Aorta (tissue), 5 donors: ENCODE data around the gene CEACAM8. TPM values are rescaled to one million over a fixed set of nuclear protein-coding genes. Genes with fewer than 3 reads are reported as not detected.

Experiments
- ATAC-seq: fragments of 200-7000 bp; cut with Tn5 transposase; one replicate; pipeline ENCODE4 v1.9.1; 2022; ENCODE audit warnings: moderate library complexity; ENCODE audit not compliant: low FRiP score
- DNase-seq, 2 donors: peaks; one replicate each; pipeline ENCODE4 v3.0.0-alpha.2; 2020
- H3K27ac ChIP-seq, 2 donors: one replicate each; pipeline ENCODE4 v1.5.1; 2013; ENCODE audit warnings: low read length in 2 of 2, mild to moderate bottlenecking in 2 of 2, moderate library complexity in 2 of 2, control low read depth in 1 of 2, inconsistent platforms in 1 of 2, low read depth in 1 of 2
- H3K27me3 ChIP-seq, 2 donors: one replicate each; pipeline ENCODE4 v1.6.1; 2013; ENCODE audit warnings: control low read depth in 1 of 2, low read length in 1 of 2, mild to moderate bottlenecking in 1 of 2, moderate library complexity in 1 of 2; ENCODE audit not compliant: insufficient read depth in 2 of 2, control insufficient read depth in 1 of 2
- H3K36me3 ChIP-seq, 2 donors: one replicate each; pipeline ENCODE4 v1.6.1; 2013; ENCODE audit warnings: control low read depth in 1 of 2, low read length in 1 of 2, mild to moderate bottlenecking in 1 of 2; ENCODE audit not compliant: insufficient read depth in 2 of 2, control insufficient read depth in 1 of 2
- H3K4me1 ChIP-seq, 2 donors: one replicate each; pipeline ENCODE4 v1.6.1; 2013; ENCODE audit warnings: low read length in 2 of 2, control low read depth in 1 of 2, mild to moderate bottlenecking in 1 of 2, moderate library complexity in 1 of 2; ENCODE audit not compliant: insufficient read depth in 2 of 2, control insufficient read depth in 1 of 2
- H3K4me3 ChIP-seq, 2 donors: one replicate each; pipeline ENCODE4 v1.5.1; 2013; ENCODE audit warnings: low read length in 2 of 2, control low read depth in 1 of 2, mild to moderate bottlenecking in 1 of 2
- H3K9me3 ChIP-seq: one replicate; pipeline ENCODE4 v1.6.1; 2013; ENCODE audit warnings: mild to moderate bottlenecking, low read length; ENCODE audit not compliant: control insufficient read depth
- WGBS, 2 donors: extraction: QIAGEN DNeasy Blood & Tissue Kit; methylation state at CpG; one replicate each; pipeline ENCODE4 v1.1.7; 2013; 5-methylcytosine and 5-hydroxymethylcytosine counted together
- intact Hi-C, 2 donors: fragments of 100-400 bp; cut with DNase I; formaldehyde crosslinking; loops; one replicate each; pipeline versions ENCODE4 v1.14.2 to v1.15.0; 2022
- polyA plus RNA-seq, 2 donors: library from polyadenylated mRNA; stranded (reverse); fragments of 200-250 nt; gene quantifications; one replicate each; pipeline ENCODE4 v1.2.3, GENCODE V29; 2013
- total RNA-seq, 2 donors: library from RNA; stranded (reverse); fragmentation: NEBNext Ultra II Directional; extraction: Animal tissue kit (Norgen Biotek cat#: 25700); gene quantifications; one replicate each; pipeline ENCODE4 v1.2.1, GENCODE V29; 2021
- donor health status: healthy with polysubstance abuse.
- donor health status: Bipolar disorder and iron deficiency.
- donor health status: DM: no; HTN: no; CAD: no.
- donor health status: DM: no; HTN: no; CAD: no.
- donor health status: DM: yes; HTN: yes; CAD: no.

The CEACAM8 gene
- total and polyA plus RNA-seq, 4 donors = 0.19 to 0.50 TPM; not detected in 2

DNA sequence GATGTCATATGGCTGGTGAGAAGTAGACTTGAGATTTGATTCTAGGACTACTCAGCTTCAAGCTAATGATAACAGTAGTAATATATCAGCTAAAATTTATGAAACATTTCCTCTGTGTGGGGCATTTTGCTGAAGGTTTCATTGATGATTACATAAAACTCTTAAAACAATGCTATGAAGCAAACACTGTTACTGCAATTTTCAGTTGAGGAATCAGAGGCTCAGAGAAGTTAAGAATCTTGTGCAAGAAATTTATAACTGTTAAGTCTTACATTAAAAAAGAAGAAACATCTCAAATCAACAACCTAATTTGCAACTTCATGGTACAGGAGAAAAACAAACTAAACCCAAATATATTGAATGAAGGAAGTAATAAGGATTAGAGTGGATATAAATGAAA is 10.3 kb downstream of the CEACAM8 start:
- Histone ChIP-seq H3K9me3 (no peaks in the 10 kb centered on the region), H3K27ac (no peak overlapping the region), H3K4me1 (no peaks in the 10 kb centered on the region), H3K36me3 (no peaks in the 10 kb centered on the region), H3K27me3 (no peaks in the 10 kb centered on the region), H3K4me3 (no peak overlapping the region)
- DNase-seq = no peak
- intact Hi-C loops = no loop called here
- ATAC-seq = no peak

DNA sequence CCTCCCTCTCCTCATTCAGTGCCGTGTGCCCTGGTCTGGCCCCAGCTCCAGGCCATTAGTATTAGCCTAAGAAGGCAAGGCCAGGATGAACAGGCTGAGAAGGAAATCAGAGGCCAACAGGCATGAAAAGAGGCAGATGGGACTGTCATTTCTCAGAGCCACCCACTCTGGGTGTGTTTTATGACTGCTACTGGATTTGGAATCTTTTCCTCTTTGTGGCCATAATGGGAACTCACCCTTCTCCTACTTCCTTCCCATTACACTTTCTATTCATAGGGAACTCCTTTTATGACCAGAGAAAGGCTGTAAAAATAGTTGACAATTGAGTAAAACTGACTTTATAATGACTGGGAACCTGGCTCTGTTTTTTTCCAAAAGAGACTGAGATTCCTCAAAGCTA is 17.7 kb downstream of the CEACAM8 start:
- 0 to 63% methylated on average over 1 of the region's 1 CpG for WGBS, 2 donors
- no peak for DNase-seq
- no peak for ATAC-seq
- H3K9me3 ChIP-seq = no peaks in the 10 kb centered on the region
- H3K27ac ChIP-seq = no peak overlapping the region
- intact Hi-C loops = no loop called here
- no peaks in the 10 kb centered on the region for H3K36me3 ChIP-seq
- no peak overlapping the region for H3K4me3 ChIP-seq
- no peaks in the 10 kb centered on the region for H3K27me3 ChIP-seq
- no peaks in the 10 kb centered on the region for H3K4me1 ChIP-seq

DNA sequence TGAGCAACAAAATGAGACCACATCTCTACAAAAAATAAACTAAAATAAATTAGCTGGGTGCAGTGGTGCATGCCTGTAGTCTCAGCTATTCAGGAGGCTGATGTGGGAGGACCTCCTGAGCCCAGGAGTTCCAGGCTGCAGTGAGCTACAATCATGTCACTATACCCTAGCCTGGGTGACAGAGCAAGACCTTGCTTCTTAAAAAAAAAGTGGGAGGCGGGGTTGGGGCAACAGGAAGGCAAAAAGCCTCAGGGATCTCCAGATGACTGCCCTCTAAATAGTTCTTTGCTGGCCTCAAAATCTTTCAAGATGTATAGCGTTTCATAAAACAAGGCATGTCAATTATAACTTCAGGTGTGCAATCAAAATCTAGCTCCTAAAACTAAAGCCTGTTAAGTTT is 18.5 kb downstream of the CEACAM8 start:
- intact Hi-C loops = no loop called here

DNA sequence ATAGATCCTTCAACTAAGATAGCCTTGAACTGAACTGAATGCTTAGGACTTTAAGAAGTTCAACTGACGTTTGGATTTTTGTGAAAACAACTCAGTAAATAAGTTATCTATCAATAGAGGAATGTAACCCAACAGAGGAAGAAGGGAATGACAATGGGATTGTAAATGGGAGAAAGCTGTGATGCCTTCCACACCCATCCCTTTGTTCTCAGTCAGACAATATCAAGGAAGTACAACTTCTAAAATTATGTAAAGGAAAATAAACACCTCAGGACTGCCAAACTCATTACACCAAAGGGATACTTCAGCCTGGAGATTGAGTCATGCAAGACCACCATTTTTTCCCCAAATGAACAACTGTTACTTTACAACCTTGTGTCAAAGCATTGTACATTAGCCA is 21.1 kb downstream of the CEACAM8 start:
- ATAC-seq (no peak), DNase-seq (no peak)
- Histone ChIP-seq H3K9me3 (no peaks in the 10 kb centered on the region), H3K27me3 (no peaks in the 10 kb centered on the region), H3K4me3 (no peak overlapping the region), H3K36me3 (no peaks in the 10 kb centered on the region), H3K27ac (no peak overlapping the region), H3K4me1 (no peaks in the 10 kb centered on the region)
- intact Hi-C loops = no loop called here
- 29 to 44% methylated on average over 1 of the region's 1 CpG for WGBS, 2 donors

More for the DNA sequence above, 18.5 kb downstream of the CEACAM8 start:
- Histone ChIP-seq H3K36me3 (no peaks in the 10 kb centered on the region), H3K27ac (no peak overlapping the region), H3K4me3 (no peak overlapping the region), H3K27me3 (no peaks in the 10 kb centered on the region), H3K9me3 (no peaks in the 10 kb centered on the region), H3K4me1 (no peaks in the 10 kb centered on the region)
- WGBS, 2 donors = 69 to 86% methylated on average over 2 of the region's 2 CpGs
- ATAC-seq (no peak), DNase-seq (no peak)

DNA sequence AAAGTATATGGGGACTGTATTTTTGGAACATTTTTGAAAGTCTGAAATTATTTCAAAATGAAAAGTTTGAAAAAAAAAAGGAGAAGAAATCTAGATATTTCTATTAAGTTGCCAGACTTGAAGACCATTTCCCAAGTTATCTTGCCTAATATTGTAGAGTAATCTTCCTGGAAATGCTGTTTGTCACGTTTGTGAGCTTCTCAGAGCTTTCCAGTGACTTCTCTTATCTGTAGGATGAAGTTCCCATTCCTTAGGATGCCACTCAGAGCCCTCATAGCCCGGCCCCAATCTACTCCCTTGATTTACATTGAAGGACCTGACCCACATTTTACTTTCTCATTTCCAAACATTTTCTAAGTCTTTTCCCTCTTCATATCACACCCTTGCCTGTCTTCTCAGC is 23.6 kb downstream of the CEACAM8 start:
- no peaks in the 10 kb centered on the region for H3K9me3 ChIP-seq
- no peak overlapping the region for H3K27ac ChIP-seq
- no peaks in the 10 kb centered on the region for H3K27me3 ChIP-seq
- H3K4me3 ChIP-seq = no peak overlapping the region
- no peaks in the 10 kb centered on the region for H3K36me3 ChIP-seq
- intact Hi-C loops = no loop called here
- ATAC-seq (no peak), DNase-seq (no peak)
- no peaks in the 10 kb centered on the region for H3K4me1 ChIP-seq
- WGBS, 2 donors = 50 to 53% methylated on average over 2 of the region's 2 CpGs

DNA sequence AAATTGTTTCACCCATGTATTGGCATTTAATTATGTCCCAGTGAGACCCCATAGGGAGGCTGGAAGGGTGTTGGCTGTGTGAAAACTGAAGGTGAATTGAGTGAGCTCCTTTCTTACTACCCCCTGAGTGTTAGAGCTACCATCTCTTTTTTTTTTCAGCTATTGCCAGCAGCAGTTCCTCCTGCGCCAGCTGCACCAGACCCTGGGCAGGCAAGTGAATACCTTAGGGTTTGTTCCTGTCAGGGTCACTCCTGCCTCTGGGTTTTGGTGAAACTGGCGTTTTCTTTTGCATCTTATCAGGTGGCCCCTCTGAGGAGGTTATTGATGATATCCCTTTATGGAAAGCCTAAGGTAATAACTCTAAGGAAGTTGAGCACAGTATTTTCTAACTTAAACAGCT is 25.5 kb downstream of the CEACAM8 start:
- ATAC-seq (no peak), DNase-seq (no peak)
- H3K27me3 ChIP-seq = no peaks in the 10 kb centered on the region
- intact Hi-C loops = no loop called here
- H3K4me1 ChIP-seq = no peaks in the 10 kb centered on the region
- WGBS, 2 donors = 61 to 62% methylated on average over 2 of the region's 2 CpGs
- H3K27ac ChIP-seq = no peak overlapping the region
- no peaks in the 10 kb centered on the region for H3K36me3 ChIP-seq
- no peak overlapping the region for H3K4me3 ChIP-seq
- H3K9me3 ChIP-seq = no peaks in the 10 kb centered on the region

DNA sequence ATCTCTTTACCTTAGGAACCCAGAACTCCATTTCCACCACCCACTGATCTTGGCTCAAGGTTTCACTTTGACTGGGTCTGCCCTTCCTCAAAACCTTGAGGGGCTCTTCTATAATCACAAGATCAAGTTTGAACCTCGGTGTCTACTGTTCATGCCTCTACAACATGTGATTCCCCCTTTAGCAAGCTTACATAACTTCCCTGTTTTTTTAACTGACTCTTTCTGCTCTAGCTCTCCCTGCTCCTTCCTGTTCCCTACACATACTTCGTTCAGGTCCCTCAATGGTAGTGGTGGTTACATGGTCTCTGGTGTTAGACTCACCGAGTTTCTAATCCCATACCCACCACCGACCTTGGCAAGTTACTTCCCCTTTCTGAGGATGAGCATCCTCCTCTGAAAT is 26.7 kb downstream of the CEACAM8 start:
- ATAC-seq (no peak), DNase-seq (no peak)
- H3K4me3 ChIP-seq = no peak overlapping the region
- H3K27me3 ChIP-seq = no peaks in the 10 kb centered on the region
- no peaks in the 10 kb centered on the region for H3K4me1 ChIP-seq
- H3K36me3 ChIP-seq = no peaks in the 10 kb centered on the region
- 67 to 72% methylated on average over 4 of the region's 4 CpGs for WGBS, 2 donors
- H3K9me3 ChIP-seq = no peaks in the 10 kb centered on the region
- H3K27ac ChIP-seq = no peak overlapping the region
- intact Hi-C loops = no loop called here

DNA sequence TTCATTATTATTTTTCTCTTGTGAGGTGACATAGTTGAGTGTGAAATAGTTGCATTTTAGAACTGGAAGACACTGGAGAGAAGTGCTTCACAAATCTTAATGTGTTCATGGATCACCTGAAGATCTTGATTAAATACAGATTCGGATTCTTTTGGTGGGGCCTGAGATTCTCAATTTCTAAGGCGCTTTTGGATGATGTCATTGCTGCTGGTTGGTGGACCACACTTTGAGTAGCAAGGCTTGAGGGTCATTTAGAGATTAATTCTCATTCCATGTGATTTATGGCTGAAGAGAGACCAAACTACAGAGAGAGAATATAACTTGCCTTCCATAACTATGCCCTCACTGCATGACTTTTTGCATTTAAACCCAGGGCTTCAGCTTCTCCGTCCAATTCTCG is 27.2 kb downstream of the CEACAM8 start:
- Histone ChIP-seq H3K27me3 (no peaks in the 10 kb centered on the region), H3K9me3 (no peaks in the 10 kb centered on the region), H3K4me3 (no peak overlapping the region), H3K27ac (no peak overlapping the region), H3K4me1 (no peaks in the 10 kb centered on the region), H3K36me3 (no peaks in the 10 kb centered on the region)
- DNase-seq (no peak), ATAC-seq (no peak)
- 82% methylated on average over 4 of the region's 4 CpGs for WGBS, 2 donors
- intact Hi-C loops = no loop called here

DNA sequence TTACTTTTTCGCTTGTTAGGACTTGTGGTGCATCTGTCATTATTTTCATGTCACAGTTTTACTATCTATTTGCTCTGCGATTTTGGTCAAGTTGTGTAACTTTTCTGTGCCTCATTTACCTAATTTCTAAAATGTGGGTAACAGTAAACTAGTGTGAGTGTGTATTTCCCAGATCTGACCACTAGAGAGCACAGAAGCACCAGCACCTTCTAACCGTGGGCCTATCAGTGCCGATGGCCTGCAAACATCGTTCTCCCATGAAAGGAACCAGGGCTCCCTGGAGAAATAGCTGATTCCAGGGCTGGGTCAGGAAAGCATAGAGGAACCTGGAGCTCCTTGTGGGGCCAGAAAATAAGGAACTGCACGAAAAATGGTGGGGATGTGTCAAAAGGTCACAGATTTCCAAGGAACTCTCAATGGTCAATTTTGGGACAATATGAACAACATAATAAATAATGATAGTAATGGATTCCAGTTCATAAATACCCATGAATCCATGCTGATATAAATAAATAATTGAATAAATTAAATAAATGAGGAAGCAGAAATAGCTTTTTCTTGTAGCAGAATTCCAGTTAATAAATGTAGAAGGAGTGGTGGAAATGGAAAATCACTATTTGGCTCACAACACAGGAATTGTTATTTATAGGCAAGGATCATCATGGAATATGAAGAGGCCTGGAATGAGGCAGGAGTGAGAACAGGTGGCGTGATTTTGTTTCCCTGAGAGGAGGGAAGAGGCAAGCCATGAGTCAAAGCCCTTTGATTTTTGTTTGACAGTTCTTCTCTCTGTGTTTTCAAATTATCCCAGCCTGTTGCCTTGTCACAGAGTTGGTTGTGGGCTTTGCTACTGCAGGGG is 31.1 kb downstream of the CEACAM8 start:
- ATAC-seq (peak; percentile 72), DNase-seq (no peak)
- 14 to 15% methylated on average over 7 of the region's 7 CpGs for WGBS, 2 donors
- Histone ChIP-seq H3K27me3 (no peaks in the 10 kb centered on the region), H3K27ac (peak overlapping the region in 1 of 2 donors; percentile 22), H3K4me1 (no peaks in the 10 kb centered on the region), H3K4me3 (no peak overlapping the region), H3K9me3 (no peaks in the 10 kb centered on the region), H3K36me3 (no peaks in the 10 kb centered on the region)
- intact Hi-C loops = loop anchor here in 1 of 2 donors (2.0 to 5.0 kb wide), 2 partner anchors 31 to 214 kb away; partner anchors contain the start of gene CEACAM8
